ENCODE data around the gene HDAC7. TPM values are rescaled to one million over a fixed set of nuclear protein-coding genes. Genes with fewer than 3 reads are reported as not detected.

Gene HDAC7
- total RNA-seq, 6 experiments from 2014 or later, result 104 to 120 (median 108) TPM

GRCh38 chr12:47821346-47821706, 1.6 kb upstream of the HDAC7 start:
- Mint-ChIP-seq H3K36me3 (ENCODE audit: low read depth) (peaks cover 19% of the 10 kb centered on the region), H3K27ac (peak overlapping the region; percentile 99), H3K4me1 (ENCODE audit: low read depth) (peaks cover 74% of the 10 kb centered on the region), H3K27me3 (ENCODE audit: insufficient read depth) (peaks cover 1% of the 10 kb centered on the region; the same call in 1 of the 2 replicates), H3K4me3 (peak overlapping the region; percentile 94), H3K9me3 (no peaks in the 10 kb centered on the region)
- DNase-seq, result peak; percentile 30
- TF ChIP-seq, protein P1, sequence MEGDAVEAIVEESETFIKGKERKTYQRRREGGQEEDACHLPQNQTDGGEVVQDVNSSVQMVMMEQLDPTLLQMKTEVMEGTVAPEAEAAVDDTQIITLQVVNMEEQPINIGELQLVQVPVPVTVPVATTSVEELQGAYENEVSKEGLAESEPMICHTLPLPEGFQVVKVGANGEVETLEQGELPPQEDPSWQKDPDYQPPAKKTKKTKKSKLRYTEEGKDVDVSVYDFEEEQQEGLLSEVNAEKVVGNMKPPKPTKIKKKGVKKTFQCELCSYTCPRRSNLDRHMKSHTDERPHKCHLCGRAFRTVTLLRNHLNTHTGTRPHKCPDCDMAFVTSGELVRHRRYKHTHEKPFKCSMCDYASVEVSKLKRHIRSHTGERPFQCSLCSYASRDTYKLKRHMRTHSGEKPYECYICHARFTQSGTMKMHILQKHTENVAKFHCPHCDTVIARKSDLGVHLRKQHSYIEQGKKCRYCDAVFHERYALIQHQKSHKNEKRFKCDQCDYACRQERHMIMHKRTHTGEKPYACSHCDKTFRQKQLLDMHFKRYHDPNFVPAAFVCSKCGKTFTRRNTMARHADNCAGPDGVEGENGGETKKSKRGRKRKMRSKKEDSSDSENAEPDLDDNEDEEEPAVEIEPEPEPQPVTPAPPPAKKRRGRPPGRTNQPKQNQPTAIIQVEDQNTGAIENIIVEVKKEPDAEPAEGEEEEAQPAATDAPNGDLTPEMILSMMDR (IDR thresholded peaks at IDR 0.05), result no peak

- peak; percentile 96 for DNase-seq
- TF ChIP-seq, protein P1 (IDR thresholded peaks at IDR 0.05), result no peak
- Mint-ChIP-seq H3K4me3 (peak overlapping the region; percentile 94), H3K4me1 (ENCODE audit: low read depth) (peaks cover 75% of the 10 kb centered on the region), H3K27ac (peak overlapping the region; percentile 99), H3K27me3 (ENCODE audit: insufficient read depth) (peaks cover 3% of the 10 kb centered on the region; the same call in 1 of the 2 replicates), H3K36me3 (ENCODE audit: low read depth) (peaks cover 19% of the 10 kb centered on the region), H3K9me3 (no peaks in the 10 kb centered on the region)
These were observed 1.1 kb upstream of the HDAC7 start for GRCh38 chr12:47820631-47821345.

DNA sequence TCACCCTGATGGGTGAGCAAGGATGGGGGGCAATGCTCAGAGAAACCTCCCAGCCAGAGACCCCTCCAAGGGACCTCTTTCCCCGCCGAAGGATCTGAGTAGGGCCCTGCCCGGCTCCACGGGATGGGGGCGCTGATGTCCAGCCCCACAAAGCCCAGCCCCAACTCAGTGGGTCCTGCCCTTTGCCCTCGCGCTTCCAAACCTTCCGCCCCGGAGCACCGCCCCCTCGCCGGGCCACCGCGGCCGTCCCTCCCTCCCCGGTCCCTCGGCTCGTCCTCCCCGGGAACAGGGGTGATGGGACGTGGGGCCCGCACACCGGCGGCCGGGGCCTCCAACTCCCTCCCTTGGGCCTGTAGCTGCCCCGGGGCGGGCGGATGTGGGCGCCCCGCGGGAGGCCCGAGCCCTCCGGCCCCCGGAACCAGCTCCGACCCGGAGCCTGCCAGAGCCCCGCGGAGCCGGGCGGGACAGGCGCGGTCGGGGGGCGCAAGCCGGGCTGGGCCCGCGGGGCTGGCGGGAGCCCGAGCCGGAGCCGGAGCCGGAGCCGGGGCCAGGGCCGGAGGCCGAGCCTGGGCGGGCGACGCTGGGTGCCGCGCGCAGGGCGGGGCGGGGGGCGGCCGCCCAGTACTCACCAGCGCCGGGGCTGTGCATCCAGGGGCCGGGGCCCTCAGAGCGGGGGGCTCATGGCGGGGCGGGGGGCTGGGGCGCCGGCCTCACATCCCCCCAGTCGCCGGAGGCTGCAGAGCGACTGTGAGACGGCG, 386 bp downstream of the HDAC7 start:
- Mint-ChIP-seq H3K4me1 (ENCODE audit: low read depth) (peaks cover 78% of the 10 kb centered on the region), H3K9me3 (no peaks in the 10 kb centered on the region), H3K27me3 (ENCODE audit: insufficient read depth) (peaks cover 3% of the 10 kb centered on the region; the same call in 1 of the 2 replicates), H3K36me3 (ENCODE audit: low read depth) (peaks cover 25% of the 10 kb centered on the region), H3K27ac (peak overlapping the region; percentile 90), H3K4me3 (peak overlapping the region; percentile 94)
- TF ChIP-seq, protein P1 (IDR thresholded peaks at IDR 0.05), result peak; percentile 57; the same call in 1 of the 2 replicates
- DNase-seq, result no peak

- DNase-seq, result peak; percentile 46
- peaks cover 25% of the 10 kb centered on the region for H3K36me3 Mint-ChIP-seq (ENCODE audit: low read depth)
- peaks cover 4% of the 10 kb centered on the region; the same call in 1 of the 2 replicates for H3K27me3 Mint-ChIP-seq (ENCODE audit: insufficient read depth)
- peaks cover 78% of the 10 kb centered on the region for H3K4me1 Mint-ChIP-seq (ENCODE audit: low read depth)
- H3K27ac Mint-ChIP-seq, result peak overlapping the region; percentile 90
- TF ChIP-seq, protein P1 (IDR thresholded peaks at IDR 0.05), result no peak
- peak overlapping the region; percentile 94 for H3K4me3 Mint-ChIP-seq
- H3K9me3 Mint-ChIP-seq, result no peaks in the 10 kb centered on the region
These were observed 1.1 kb downstream of the HDAC7 start for GRCh38 chr12:47818467-47819137.

GRCh38 chr12:47818007-47818376, 1.7 kb downstream of the HDAC7 start:
- H3K9me3 Mint-ChIP-seq, result no peaks in the 10 kb centered on the region
- H3K36me3 Mint-ChIP-seq (ENCODE audit: low read depth), result peaks cover 25% of the 10 kb centered on the region
- peak overlapping the region; percentile 90 for H3K27ac Mint-ChIP-seq
- H3K4me3 Mint-ChIP-seq, result peak overlapping the region; percentile 94
- H3K4me1 Mint-ChIP-seq (ENCODE audit: low read depth), result peaks cover 78% of the 10 kb centered on the region
- DNase-seq, result no peak
- H3K27me3 Mint-ChIP-seq (ENCODE audit: insufficient read depth), result peaks cover 4% of the 10 kb centered on the region; the same call in 1 of the 2 replicates
- TF ChIP-seq, protein P1 (IDR thresholded peaks at IDR 0.05), result no peak

All from HFFc6 (cell line).